GM12865 (cell line): ENCODE data around the gene FAM185A.
"Not testable (repeated sequence)": the region's sequence is repeated elsewhere in the genome, so short reads cannot be mapped to it uniquely, and the experiment has no call there.

Source experiments
- DNase-seq: peaks from one replicate; pipeline ENCODE4 v3.0.0; 2010; ENCODE audit warnings: low read depth
- H3K4me3 ChIP-seq: 2 replicates; pipeline ENCODE4 v1.5.1; 2011; ENCODE audit warnings: mild to moderate bottlenecking, low read depth, low read length, control low read depth
- TF ChIP-seq, protein P1 (sequence below): IDR thresholded peaks from 2 replicates; pipeline ENCODE4 v1.5.1; 2011; ENCODE audit warnings: low read length, control low read depth, low read depth, inconsistent platforms; ENCODE audit not compliant: insufficient read depth; ENCODE audit errors: missing control alignments

The FAM185A gene

GRCh38 chr7:102834466-102834865 lies 85.7 kb downstream of the FAM185A start:
- TF ChIP-seq, protein P1, sequence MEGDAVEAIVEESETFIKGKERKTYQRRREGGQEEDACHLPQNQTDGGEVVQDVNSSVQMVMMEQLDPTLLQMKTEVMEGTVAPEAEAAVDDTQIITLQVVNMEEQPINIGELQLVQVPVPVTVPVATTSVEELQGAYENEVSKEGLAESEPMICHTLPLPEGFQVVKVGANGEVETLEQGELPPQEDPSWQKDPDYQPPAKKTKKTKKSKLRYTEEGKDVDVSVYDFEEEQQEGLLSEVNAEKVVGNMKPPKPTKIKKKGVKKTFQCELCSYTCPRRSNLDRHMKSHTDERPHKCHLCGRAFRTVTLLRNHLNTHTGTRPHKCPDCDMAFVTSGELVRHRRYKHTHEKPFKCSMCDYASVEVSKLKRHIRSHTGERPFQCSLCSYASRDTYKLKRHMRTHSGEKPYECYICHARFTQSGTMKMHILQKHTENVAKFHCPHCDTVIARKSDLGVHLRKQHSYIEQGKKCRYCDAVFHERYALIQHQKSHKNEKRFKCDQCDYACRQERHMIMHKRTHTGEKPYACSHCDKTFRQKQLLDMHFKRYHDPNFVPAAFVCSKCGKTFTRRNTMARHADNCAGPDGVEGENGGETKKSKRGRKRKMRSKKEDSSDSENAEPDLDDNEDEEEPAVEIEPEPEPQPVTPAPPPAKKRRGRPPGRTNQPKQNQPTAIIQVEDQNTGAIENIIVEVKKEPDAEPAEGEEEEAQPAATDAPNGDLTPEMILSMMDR = no peak
- H3K4me3 ChIP-seq = no peak overlapping the region
- DNase-seq = no peak

DNA sequence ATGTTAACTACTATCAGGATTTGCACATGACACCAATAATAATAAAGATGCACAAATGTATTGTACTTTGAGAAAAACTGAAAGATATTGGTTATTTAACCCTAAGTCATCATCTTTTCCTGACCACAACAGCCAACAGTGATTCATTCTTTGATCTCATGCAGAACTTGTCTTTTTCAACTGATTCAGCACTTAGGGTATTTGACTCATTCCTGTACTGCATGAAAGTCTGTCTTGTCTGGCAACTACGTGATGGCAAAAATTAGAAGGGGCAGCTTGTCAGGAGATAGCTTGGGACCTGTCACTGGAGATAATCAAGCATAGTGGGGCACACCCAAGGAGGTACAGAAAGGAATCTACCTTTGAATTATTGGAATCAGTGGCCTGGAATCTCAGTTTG lies 86.2 kb downstream of the FAM185A start:
- DNase-seq = peak; percentile 70
- TF ChIP-seq, protein P1 = no peak
- H3K4me3 ChIP-seq = no peak overlapping the region

- TF ChIP-seq, protein P1 = no peak
- no peak for DNase-seq
- no peak overlapping the region for H3K4me3 ChIP-seq
These were observed 87.6 kb downstream of the FAM185A start for GRCh38 chr7:102836191-102836919.

DNA sequence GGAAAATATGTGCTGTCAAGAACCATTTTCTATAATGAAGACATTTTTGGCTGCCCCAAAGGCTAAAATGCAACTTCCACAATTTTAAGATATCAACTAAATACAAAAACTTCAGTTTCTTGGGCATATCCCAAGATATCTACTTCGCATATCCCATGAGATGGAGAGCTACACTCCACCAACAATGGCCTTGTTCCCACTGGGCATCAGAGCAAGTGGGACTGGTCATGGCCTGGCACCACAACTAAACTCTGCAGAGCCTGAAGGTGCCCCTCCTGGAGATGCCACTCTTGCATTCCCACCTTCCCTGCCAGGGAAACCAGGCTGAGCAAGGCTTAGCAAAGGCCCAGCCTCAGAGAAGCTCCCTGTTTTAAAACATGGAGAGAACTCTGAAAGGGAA lies 88.2 kb downstream of the FAM185A start:
- no peak overlapping the region for H3K4me3 ChIP-seq
- DNase-seq = no peak
- TF ChIP-seq, protein P1 = no peak

DNA sequence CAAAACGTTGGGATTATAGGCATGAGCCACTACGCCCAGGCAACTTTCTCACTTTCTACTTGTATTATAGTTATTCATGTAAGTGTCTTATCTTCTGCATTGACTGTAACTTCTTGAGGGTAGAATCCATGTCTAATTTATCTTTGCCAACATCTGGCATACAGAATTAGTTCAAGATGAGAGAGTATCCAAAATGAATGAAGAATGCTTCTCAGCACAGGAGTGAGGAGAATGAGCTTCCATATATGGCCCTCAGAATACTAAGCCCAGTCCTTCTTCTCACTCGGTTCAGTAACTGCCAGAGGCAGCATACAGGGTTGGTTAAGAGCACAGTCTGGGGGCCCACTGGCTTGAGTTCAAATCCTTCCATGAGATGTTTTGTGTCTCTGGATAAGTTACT lies 89.0 kb downstream of the FAM185A start:
- TF ChIP-seq, protein P1 = no peak
- H3K4me3 ChIP-seq = no peak overlapping the region
- DNase-seq = no peak

DNA sequence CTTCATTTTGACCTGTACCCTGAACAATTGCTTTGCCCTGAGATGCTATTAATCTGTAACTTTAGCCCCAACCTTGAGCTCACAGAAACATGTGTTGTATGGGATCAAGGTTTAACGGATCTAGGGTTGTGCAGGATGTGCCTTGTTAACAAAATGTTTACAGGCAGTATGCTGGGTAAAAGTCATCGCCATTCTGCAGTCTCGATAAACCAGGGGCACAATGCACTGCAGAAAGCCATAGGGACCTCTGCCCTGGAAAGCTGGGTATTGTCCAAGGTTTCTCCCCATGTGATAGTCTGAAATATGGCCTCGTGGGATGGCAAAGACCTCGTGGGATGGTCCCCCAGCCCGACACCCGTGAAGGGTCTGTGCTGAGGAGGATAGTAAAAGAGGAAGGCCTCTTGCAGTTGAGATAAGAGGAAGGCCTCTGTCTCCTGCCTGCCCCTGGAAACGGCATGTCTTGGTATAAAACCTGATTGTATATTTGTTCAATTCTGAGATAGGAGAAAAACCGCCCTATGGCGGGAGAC lies 89.8 kb downstream of the FAM185A start:
- H3K4me3 ChIP-seq, DNase-seq: not testable (repeated sequence)

DNA sequence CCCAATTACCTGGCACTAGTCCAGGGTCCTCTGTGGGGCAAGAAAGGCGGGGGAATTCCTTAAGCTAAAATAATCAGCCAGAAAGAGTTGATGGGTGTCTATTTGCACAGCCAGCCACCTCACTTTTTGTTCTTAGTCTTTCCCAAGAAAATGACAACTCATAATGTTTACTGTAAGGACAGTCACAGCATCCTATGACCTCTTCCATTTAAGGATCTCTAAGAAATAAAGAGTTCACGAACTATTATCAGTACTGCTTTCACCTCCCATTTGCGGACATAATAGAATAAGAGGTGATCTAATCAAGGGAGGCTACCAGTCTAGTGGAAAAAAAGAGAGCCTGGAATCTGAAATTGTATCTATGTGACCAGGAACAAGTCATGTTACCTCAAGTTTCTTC lies 91.6 kb downstream of the FAM185A start:
- TF ChIP-seq, protein P1 = no peak
- DNase-seq = no peak
- no peak overlapping the region for H3K4me3 ChIP-seq
